HCT116 (cell line): ENCODE results near the gene BNIP5.

Experiments used
- CTCF ChIP-seq, 3 experiments: fragments of 200-600 bp in 1 of 3; sonication (generic) in 1 of 3; IDR thresholded peaks in 2 of 3; conservative IDR thresholded peaks in 1 of 3; 2 replicates each; pipeline ENCODE4 v1.5.1; 2012 to 2017; ENCODE audit warnings: low read depth in 2 of 3, low read length in 2 of 3, antibody characterized with exemption in 1 of 3, borderline replicate concordance in 1 of 3, control low read depth in 1 of 3, mild to moderate bottlenecking in 1 of 3, mixed read lengths in 1 of 3, mixed run types in 1 of 3, moderate library complexity in 1 of 3; ENCODE audit not compliant: insufficient read depth in 1 of 3
- JUND ChIP-seq: IDR thresholded peaks from 2 replicates; pipeline ENCODE4 v1.6.1; 2012
- TF ChIP-seq, protein P1 (sequence below): IDR thresholded peaks from 2 replicates; pipeline ENCODE4 v1.6.1; 2012; ENCODE audit warnings: low read depth

- TF ChIP-seq, protein P1, sequence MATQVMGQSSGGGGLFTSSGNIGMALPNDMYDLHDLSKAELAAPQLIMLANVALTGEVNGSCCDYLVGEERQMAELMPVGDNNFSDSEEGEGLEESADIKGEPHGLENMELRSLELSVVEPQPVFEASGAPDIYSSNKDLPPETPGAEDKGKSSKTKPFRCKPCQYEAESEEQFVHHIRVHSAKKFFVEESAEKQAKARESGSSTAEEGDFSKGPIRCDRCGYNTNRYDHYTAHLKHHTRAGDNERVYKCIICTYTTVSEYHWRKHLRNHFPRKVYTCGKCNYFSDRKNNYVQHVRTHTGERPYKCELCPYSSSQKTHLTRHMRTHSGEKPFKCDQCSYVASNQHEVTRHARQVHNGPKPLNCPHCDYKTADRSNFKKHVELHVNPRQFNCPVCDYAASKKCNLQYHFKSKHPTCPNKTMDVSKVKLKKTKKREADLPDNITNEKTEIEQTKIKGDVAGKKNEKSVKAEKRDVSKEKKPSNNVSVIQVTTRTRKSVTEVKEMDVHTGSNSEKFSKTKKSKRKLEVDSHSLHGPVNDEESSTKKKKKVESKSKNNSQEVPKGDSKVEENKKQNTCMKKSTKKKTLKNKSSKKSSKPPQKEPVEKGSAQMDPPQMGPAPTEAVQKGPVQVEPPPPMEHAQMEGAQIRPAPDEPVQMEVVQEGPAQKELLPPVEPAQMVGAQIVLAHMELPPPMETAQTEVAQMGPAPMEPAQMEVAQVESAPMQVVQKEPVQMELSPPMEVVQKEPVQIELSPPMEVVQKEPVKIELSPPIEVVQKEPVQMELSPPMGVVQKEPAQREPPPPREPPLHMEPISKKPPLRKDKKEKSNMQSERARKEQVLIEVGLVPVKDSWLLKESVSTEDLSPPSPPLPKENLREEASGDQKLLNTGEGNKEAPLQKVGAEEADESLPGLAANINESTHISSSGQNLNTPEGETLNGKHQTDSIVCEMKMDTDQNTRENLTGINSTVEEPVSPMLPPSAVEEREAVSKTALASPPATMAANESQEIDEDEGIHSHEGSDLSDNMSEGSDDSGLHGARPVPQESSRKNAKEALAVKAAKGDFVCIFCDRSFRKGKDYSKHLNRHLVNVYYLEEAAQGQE: no peak
- no peak for TF ChIP-seq JUND
- TF ChIP-seq CTCF (IDR thresholded peaks at IDR 0.05 in 2 of 3, conservative IDR thresholded peaks at IDR 0.05 in 1 of 3; ENCODE audit: borderline replicate concordance in 1 of 3, insufficient read depth in 1 of 3, low read depth in 2 of 3, low read length in 2 of 3): no peak
These were observed 3.6 kb upstream of the BNIP5 start for GRCh38 chr6:36340306-36340617.
